GM23338 (cell line): ENCODE data around the gene WNK2.

Source experiments
- CREB1 ChIP-seq: fragments of 250-450 bp; sonication (Bioruptor Pico); IDR thresholded peaks from 2 replicates; pipeline ENCODE4 v1.5.0; 2020; ENCODE audit warnings: low read depth, mild to moderate bottlenecking, moderate library complexity
- EZH2 ChIP-seq: fragments of 200-600 bp; sonication (generic); IDR thresholded peaks from one replicate; pipeline ENCODE4 v1.8.0; 2017; ENCODE audit warnings: antibody characterized with exemption, mild to moderate bottlenecking, low read depth; ENCODE audit not compliant: unreplicated experiment
- EZH2phosphoT487 ChIP-seq: fragments of 200-600 bp; sonication (generic); IDR thresholded peaks from one replicate; pipeline ENCODE4 v1.8.1; 2018; ENCODE audit warnings: antibody characterized with exemption; ENCODE audit not compliant: unreplicated experiment
- POLR2AphosphoS5 ChIP-seq: IDR thresholded peaks from 2 replicates; pipeline ENCODE4 v1.6.1; 2016; ENCODE audit warnings: antibody characterized with exemption, low read depth
- REST ChIP-seq: IDR thresholded peaks from one replicate; pipeline ENCODE4 v1.6.1; 2018; ENCODE audit warnings: antibody characterized with exemption; ENCODE audit not compliant: unreplicated experiment
- ZNF114 ChIP-seq: fragments of 250-450 bp; sonication (Bioruptor Pico); IDR thresholded peaks from 2 replicates; pipeline ENCODE4 v1.5.0; 2020; ENCODE audit warnings: mild to moderate bottlenecking, moderate library complexity
- TF ChIP-seq, protein P1 (sequence below), 2 experiments: fragments of 200-600 bp in 1 of 2; sonication (generic) in 1 of 2; conservative IDR thresholded peaks; 2 replicates each; pipeline versions ENCODE4 v1.5.1 to v1.6.1; 2016 to 2017; ENCODE audit warnings: antibody characterized with exemption in 2 of 2, low read depth in 2 of 2, mild to moderate bottlenecking in 2 of 2, moderate library complexity in 1 of 2
- TF ChIP-seq, protein P2 (sequence below): IDR thresholded peaks from 2 replicates; pipeline ENCODE4 v1.6.1; 2016; ENCODE audit warnings: antibody characterized with exemption

- TF ChIP-seq ZNF114 (CRISPR knock-in tag) (no peak), EZH2 (no peak), POLR2AphosphoS5 (no peak), CREB1 (CRISPR knock-in tag) (no peak), REST (no peak), EZH2phosphoT487 (no peak)
- TF ChIP-seq, protein P1, sequence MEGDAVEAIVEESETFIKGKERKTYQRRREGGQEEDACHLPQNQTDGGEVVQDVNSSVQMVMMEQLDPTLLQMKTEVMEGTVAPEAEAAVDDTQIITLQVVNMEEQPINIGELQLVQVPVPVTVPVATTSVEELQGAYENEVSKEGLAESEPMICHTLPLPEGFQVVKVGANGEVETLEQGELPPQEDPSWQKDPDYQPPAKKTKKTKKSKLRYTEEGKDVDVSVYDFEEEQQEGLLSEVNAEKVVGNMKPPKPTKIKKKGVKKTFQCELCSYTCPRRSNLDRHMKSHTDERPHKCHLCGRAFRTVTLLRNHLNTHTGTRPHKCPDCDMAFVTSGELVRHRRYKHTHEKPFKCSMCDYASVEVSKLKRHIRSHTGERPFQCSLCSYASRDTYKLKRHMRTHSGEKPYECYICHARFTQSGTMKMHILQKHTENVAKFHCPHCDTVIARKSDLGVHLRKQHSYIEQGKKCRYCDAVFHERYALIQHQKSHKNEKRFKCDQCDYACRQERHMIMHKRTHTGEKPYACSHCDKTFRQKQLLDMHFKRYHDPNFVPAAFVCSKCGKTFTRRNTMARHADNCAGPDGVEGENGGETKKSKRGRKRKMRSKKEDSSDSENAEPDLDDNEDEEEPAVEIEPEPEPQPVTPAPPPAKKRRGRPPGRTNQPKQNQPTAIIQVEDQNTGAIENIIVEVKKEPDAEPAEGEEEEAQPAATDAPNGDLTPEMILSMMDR (conservative IDR thresholded peaks at IDR 0.05; ENCODE audit: low read depth in 2 of 2), result no peak
- TF ChIP-seq, protein P2, sequence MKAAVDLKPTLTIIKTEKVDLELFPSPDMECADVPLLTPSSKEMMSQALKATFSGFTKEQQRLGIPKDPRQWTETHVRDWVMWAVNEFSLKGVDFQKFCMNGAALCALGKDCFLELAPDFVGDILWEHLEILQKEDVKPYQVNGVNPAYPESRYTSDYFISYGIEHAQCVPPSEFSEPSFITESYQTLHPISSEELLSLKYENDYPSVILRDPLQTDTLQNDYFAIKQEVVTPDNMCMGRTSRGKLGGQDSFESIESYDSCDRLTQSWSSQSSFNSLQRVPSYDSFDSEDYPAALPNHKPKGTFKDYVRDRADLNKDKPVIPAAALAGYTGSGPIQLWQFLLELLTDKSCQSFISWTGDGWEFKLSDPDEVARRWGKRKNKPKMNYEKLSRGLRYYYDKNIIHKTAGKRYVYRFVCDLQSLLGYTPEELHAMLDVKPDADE, result no peak
These were observed 16.1 kb upstream of the WNK2 start for GRCh38 chr9:93167838-93168237.
